ENCODE data around the gene MSH3.

MSH3 gene

DNA sequence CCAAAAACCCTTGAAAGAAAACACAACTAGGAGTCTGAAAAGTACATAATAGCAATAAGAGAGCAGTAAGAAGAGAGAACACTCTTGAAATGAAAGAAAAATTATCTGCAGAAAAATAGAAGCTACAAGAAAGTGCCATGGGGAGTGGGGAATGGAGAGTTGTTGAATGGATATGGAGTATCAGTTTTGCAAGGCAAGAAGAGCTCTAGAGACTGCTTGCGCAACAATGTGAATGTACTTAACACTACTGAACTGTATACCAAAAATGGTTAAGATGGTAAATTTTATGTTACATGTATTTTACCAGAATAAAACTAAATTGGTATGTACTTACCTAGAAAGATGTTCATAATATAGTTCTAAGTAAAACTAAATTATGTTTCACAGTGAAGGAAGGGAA, 251.0 kb downstream of the MSH3 start:
- no peak for DNase-seq (ENCODE audit: low read depth)

- no peak for DNase-seq (ENCODE audit: low read depth)
Observed at GRCh38 chr5:80912479-80912878, 258.0 kb downstream of the MSH3 start.

- peak; percentile 52 for DNase-seq (ENCODE audit: low read depth)
Observed at GRCh38 chr5:80915716-80916115, 261.3 kb downstream of the MSH3 start.

- DNase-seq (ENCODE audit: low read depth) = peak; percentile 15
Observed at GRCh38 chr5:80916676-80917075, 262.2 kb downstream of the MSH3 start.

DNA sequence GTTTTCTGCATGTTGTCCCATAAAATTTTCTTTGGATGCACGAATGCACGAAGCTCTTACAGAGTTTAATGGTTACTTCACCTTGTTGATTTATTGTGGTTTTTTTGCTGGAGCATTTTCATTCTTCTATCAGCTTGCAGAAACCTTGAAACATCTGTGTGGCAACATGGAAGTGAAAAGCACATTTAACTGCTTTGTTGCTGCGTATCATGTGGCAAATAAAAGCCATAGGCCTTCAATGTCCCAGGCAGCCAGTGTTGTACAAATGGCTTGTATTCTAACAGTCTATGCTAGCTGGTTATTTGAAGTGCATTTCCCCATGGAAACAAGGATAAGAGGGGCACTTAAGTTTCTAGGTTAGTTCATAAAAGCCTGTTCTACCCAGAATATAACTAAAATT, 263.2 kb downstream of the MSH3 start:
- DNase-seq (ENCODE audit: low read depth) = no peak

- DNase-seq (ENCODE audit: low read depth) = peak; percentile 6
Observed at GRCh38 chr5:80919678-80920196, 265.3 kb downstream of the MSH3 start.

GRCh38 chr5:80920333-80920732, 265.9 kb downstream of the MSH3 start:
- DNase-seq (ENCODE audit: low read depth) = no peak

DNA sequence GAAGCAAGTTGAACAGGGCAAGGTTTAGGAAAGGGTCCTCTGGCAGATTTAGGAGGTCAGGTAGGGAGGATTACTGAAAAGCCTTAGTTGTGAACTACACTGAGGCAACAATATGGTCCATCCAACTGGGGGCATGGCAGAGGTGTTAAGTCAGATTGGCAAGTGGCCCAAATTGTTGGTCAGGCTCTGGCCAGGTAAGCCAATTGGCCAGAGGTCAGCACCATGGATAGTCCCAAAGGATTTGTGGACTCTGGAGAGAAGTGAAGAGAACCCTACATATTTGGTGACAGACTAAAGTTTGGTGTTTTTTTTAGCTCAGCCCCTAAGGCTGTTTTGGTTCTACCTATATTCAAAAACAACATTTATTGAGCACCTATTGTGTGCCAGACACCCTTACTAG, 266.6 kb downstream of the MSH3 start:
- DNase-seq (ENCODE audit: low read depth) = no peak

DNA sequence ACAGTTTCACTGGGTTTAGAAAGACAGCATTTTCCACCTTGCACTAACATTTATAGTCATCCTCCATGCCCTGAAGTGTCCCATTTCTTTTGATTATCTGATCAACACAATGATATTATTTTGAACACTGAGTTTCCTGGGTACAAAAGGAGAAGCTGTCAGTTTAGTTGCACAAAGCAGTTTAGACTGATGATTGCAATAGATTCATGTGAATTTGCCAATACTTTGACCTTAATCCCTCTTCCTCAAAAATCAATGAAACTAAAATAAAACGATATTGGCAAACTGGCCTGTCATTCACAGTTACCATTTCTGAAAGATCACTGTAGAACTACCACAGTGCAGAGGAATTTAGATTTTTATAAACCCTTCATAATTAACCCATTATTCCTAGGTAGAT, 271.5 kb downstream of the MSH3 start:
- DNase-seq (ENCODE audit: low read depth) = no peak
